ENCODE measurements around the gene TBX15.

The TBX15 gene

DNA sequence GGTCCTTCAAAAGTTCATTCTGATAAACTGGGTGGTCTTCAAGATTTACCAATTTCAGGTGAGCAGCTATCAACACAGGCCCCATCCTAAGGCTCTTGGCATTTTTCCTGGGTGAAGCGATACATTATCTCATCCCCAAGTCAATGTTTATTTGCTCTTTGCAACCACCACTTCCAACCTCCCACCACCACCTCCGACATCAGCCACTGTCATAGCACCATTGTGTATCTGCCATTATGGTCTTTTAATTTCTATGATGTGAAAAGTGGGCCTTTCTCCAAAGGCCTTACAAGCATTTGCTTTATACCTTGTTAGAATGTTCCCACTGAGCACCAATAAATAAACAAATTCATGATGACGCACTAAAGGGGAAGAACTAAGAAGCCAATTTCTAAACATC is 47.2 kb downstream of the TBX15 start:
- TF ChIP-seq EZH2phosphoT487 (IDR thresholded peaks at IDR 0.05; ENCODE audit: low read length) (no peak), EZH2 (optimal IDR thresholded peaks at IDR 0.05; ENCODE audit: low read depth, low read length) (no peak), CTCF (IDR thresholded peaks at IDR 0.05; ENCODE audit: low read length) (no peak)

GRCh38 chr1:118937413-118938072 is 50.6 kb downstream of the TBX15 start:
- Histone ChIP-seq H3K9me2 (replicated peaks; ENCODE audit: insufficient read depth, low read length) (no peaks in the 10 kb centered on the region), H3K27me3 (replicated peaks; ENCODE audit: insufficient read depth, low read length) (no peaks in the 10 kb centered on the region), H2AFZ (ENCODE audit: low read length) (no peak overlapping the region), H3K4me1 (ENCODE audit: low read length) (no peaks in the 10 kb centered on the region), H3K4me2 (ENCODE audit: low read depth, low read length) (no peak overlapping the region), H3K79me2 (ENCODE audit: low read length) (no peaks in the 10 kb centered on the region), H3F3A (ENCODE audit: insufficient read depth, low read length) (no peaks in the 10 kb centered on the region), H3K27ac (ENCODE audit: low read length) (no peak overlapping the region), H3K9ac (ENCODE audit: low read length) (no peak overlapping the region), H4K20me1 (ENCODE audit: insufficient read depth, low read length) (no peaks in the 10 kb centered on the region), H3K4me3 (ENCODE audit: low read length) (no peak overlapping the region), H3K9me3 (replicated peaks; ENCODE audit: insufficient read depth, low read length) (no peaks in the 10 kb centered on the region), H3K36me3 (replicated peaks; ENCODE audit: insufficient read depth, low read length) (no peaks in the 10 kb centered on the region)
- DNase-seq: no peak
- no peak for TF ChIP-seq EZH2 (optimal IDR thresholded peaks at IDR 0.05; ENCODE audit: low read depth, low read length)
- TF ChIP-seq EZH2phosphoT487 (IDR thresholded peaks at IDR 0.05; ENCODE audit: low read length): no peak
- no peak for TF ChIP-seq CTCF (IDR thresholded peaks at IDR 0.05; ENCODE audit: low read length)

More for the DNA sequence above, 47.2 kb downstream of the TBX15 start:
- H3K79me2 ChIP-seq (ENCODE audit: low read length): no peaks in the 10 kb centered on the region
- no peak overlapping the region for H3K4me3 ChIP-seq (ENCODE audit: low read length)
- no peaks in the 10 kb centered on the region for H4K20me1 ChIP-seq (ENCODE audit: insufficient read depth, low read length)
- H3K4me2 ChIP-seq (ENCODE audit: low read depth, low read length): no peak overlapping the region
- no peak for DNase-seq
- no peak overlapping the region for H3K27ac ChIP-seq (ENCODE audit: low read length)
- no peaks in the 10 kb centered on the region for H3K4me1 ChIP-seq (ENCODE audit: low read length)
- H3K9me2 ChIP-seq (replicated peaks; ENCODE audit: insufficient read depth, low read length): no peaks in the 10 kb centered on the region
- no peaks in the 10 kb centered on the region for H3K36me3 ChIP-seq (replicated peaks; ENCODE audit: insufficient read depth, low read length)
- no peaks in the 10 kb centered on the region for H3K27me3 ChIP-seq (replicated peaks; ENCODE audit: insufficient read depth, low read length)
- no peak overlapping the region for H3K9ac ChIP-seq (ENCODE audit: low read length)
- no peaks in the 10 kb centered on the region for H3K9me3 ChIP-seq (replicated peaks; ENCODE audit: insufficient read depth, low read length)
- H2AFZ ChIP-seq (ENCODE audit: low read length): no peak overlapping the region
- no peaks in the 10 kb centered on the region for H3F3A ChIP-seq (ENCODE audit: insufficient read depth, low read length)

- Histone ChIP-seq H3F3A (ENCODE audit: insufficient read depth, low read length) (no peaks in the 10 kb centered on the region), H3K79me2 (ENCODE audit: low read length) (no peaks in the 10 kb centered on the region), H3K9me3 (replicated peaks; ENCODE audit: insufficient read depth, low read length) (no peaks in the 10 kb centered on the region), H3K27me3 (replicated peaks; ENCODE audit: insufficient read depth, low read length) (no peaks in the 10 kb centered on the region), H2AFZ (ENCODE audit: low read length) (no peak overlapping the region), H3K9ac (ENCODE audit: low read length) (no peak overlapping the region), H4K20me1 (ENCODE audit: insufficient read depth, low read length) (no peaks in the 10 kb centered on the region), H3K36me3 (replicated peaks; ENCODE audit: insufficient read depth, low read length) (no peaks in the 10 kb centered on the region), H3K27ac (ENCODE audit: low read length) (no peak overlapping the region), H3K9me2 (replicated peaks; ENCODE audit: insufficient read depth, low read length) (no peaks in the 10 kb centered on the region), H3K4me1 (ENCODE audit: low read length) (no peaks in the 10 kb centered on the region), H3K4me2 (ENCODE audit: low read depth, low read length) (no peak overlapping the region), H3K4me3 (ENCODE audit: low read length) (no peak overlapping the region)
- DNase-seq: no peak
- TF ChIP-seq EZH2 (optimal IDR thresholded peaks at IDR 0.05; ENCODE audit: low read depth, low read length) (no peak), EZH2phosphoT487 (IDR thresholded peaks at IDR 0.05; ENCODE audit: low read length) (no peak), CTCF (IDR thresholded peaks at IDR 0.05; ENCODE audit: low read length) (no peak)
Observed at GRCh38 chr1:118934706-118935105, 53.4 kb downstream of the TBX15 start.
